ENCODE data around the gene ZNF14. TPM values are rescaled to one million over a fixed set of nuclear protein-coding genes. Genes with fewer than 3 reads are reported as not detected.
"Not testable (repeated sequence)": the region's sequence is repeated elsewhere in the genome, so short reads cannot be mapped to it uniquely, and the experiment has no call there.

Gene ZNF14
- total RNA-seq = 1 to 10 TPM; 2.6 to 7.6 (median 2.8) TPM
- long read RNA-seq, donor 1, transcript ZNF14-201 (4 exons, 2,949 nt) = major isoform, 12 of 12 reads
- long read RNA-seq, donor 1, partial matches to known transcripts = 0 of 12 reads
- long read RNA-seq, donor 1, other reads (novel, unspliced or antisense) = 0 of 12 reads
- long read RNA-seq, donor 2 = 0 reads

GRCh38 chr19:19732579-19733501 is at the start of gene ZNF14:
Gene ZNF14 (minus strand): TSS chr19:19733112. CDS start chr19:19732958, 154 bp downstream.
- ATAC-seq = peak; percentile 100
- peak; percentile 93 to 97 (median 93) for DNase-seq
- no peak for TF ChIP-seq CTCF (IDR thresholded peaks at IDR 0.05)
- Histone ChIP-seq H3K36me3 (ENCODE audit: low read depth) (no peaks in the 10 kb centered on the region), H3K4me3 (peak within 1 kb of the TSS; percentile 72), H3K9me3 (peaks cover 23% of the 10 kb centered on the region), H3K4me1 (ENCODE audit: low read depth) (peaks cover 4% of the 10 kb centered on the region)
- intact Hi-C loops (cut with DNase I, micrococcal nuclease) = no loop called here

- H3K4me1 ChIP-seq (ENCODE audit: low read depth); DNase-seq; H3K4me3 ChIP-seq; intact Hi-C loops (cut with DNase I, micrococcal nuclease); H3K9me3 ChIP-seq; ATAC-seq; H3K36me3 ChIP-seq (ENCODE audit: low read depth): not testable (repeated sequence)
These were observed 48.9 kb upstream of the ZNF14 start for GRCh38 chr19:19781791-19782190.

GRCh38 chr19:19778666-19779065 is 45.8 kb upstream of the ZNF14 start:
- H3K36me3 ChIP-seq (ENCODE audit: low read depth) = no peaks in the 10 kb centered on the region
- TF ChIP-seq CTCF (IDR thresholded peaks at IDR 0.05) = no peak
- ATAC-seq = no peak
- no peak for DNase-seq
- intact Hi-C loops (cut with DNase I, micrococcal nuclease) = no loop called here
- H3K4me3 ChIP-seq = no peak overlapping the region
- no peaks in the 10 kb centered on the region for H3K9me3 ChIP-seq
- peaks cover 10% of the 10 kb centered on the region for H3K4me1 ChIP-seq (ENCODE audit: low read depth)

GRCh38 chr19:19777692-19778091 is 44.8 kb upstream of the ZNF14 start:
- ATAC-seq (no peak), DNase-seq (no peak)
- H3K36me3 ChIP-seq (ENCODE audit: low read depth) = no peaks in the 10 kb centered on the region
- no peak for TF ChIP-seq CTCF (IDR thresholded peaks at IDR 0.05)
- no peak overlapping the region for H3K4me3 ChIP-seq
- no peaks in the 10 kb centered on the region for H3K9me3 ChIP-seq
- peaks cover 10% of the 10 kb centered on the region for H3K4me1 ChIP-seq (ENCODE audit: low read depth)
- intact Hi-C loops (cut with DNase I, micrococcal nuclease) = no loop called here

- ATAC-seq (peak; percentile 99), DNase-seq (peak; percentile 97)
- peaks cover 10% of the 10 kb centered on the region for H3K4me1 ChIP-seq (ENCODE audit: low read depth)
- H3K9me3 ChIP-seq = no peaks in the 10 kb centered on the region
- H3K36me3 ChIP-seq (ENCODE audit: low read depth) = no peaks in the 10 kb centered on the region
- intact Hi-C loops (cut with DNase I, micrococcal nuclease) = no loop called here
- no peak for TF ChIP-seq CTCF (IDR thresholded peaks at IDR 0.05)
- peak overlapping the region; percentile 35 for H3K4me3 ChIP-seq
These were observed 43.5 kb upstream of the ZNF14 start for GRCh38 chr19:19776206-19777008.
